GM18858 (cell line): ENCODE results near the gene RBM15B.
"Not testable (repeated sequence)": the region's sequence is repeated elsewhere in the genome, so short reads cannot be mapped to it uniquely, and the experiment has no call there.

ENCODE experiments used
- ATAC-seq: cut with Tn5 transposase; IDR thresholded peaks from one replicate; pipeline ENCODE4 v1.9.1; 2021; ENCODE audit not compliant: unreplicated experiment

Gene RBM15B

GRCh38 chr3:51391075-51391565 lies at the start of gene RBM15B:
Gene RBM15B, plus strand, starts transcription at chr3:51391285. Its CDS starts 115 bp downstream, at chr3:51391400.
- ATAC-seq: peak; percentile 93

- no peak for ATAC-seq
Measured at GRCh38 chr3:51343918-51344687, 47.0 kb upstream of the RBM15B start.

GRCh38 chr3:51350751-51351150 lies 40.3 kb upstream of the RBM15B start:
- ATAC-seq: no peak

DNA sequence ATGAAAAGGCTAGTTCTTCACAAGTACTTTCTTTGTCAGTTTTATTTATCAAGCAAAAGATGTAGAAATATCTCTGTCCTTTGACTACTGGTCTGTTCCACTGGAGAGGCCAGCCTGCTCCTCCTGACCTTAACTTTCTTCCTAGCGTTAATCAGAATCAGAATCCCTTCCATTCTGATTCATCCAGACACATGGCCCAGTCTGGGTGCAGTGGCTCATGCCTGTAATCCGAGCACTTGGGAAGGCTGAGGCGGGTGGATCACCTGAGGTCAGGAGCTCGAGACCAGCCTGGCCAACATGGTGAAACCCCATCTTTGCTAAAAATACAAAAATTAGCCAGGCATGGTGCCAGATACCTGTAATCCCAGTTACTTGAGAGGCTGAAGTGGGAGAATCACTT lies 38.0 kb upstream of the RBM15B start:
- ATAC-seq: no peak

DNA sequence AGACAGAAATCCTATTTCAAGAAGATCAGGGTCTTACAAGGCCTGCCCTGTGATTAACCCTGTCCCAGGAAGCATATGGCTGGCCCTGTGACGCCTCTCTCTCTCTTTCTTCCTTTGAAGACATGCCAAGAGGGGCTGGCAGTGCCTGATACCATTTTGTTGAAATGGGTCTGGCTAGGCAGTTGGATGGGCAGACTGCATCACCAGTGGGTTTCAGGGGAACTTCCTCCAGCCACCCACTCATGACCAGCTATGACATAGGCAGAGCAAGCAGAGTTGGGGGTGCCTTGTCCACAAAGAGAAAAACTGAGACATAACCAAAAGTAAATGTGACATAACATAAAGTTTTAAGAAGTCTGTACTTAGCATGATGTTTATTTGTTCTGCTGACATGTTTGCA lies 37.4 kb upstream of the RBM15B start:
- no peak for ATAC-seq

GRCh38 chr3:51354172-51354571 lies 36.9 kb upstream of the RBM15B start:
- ATAC-seq: no peak

GRCh38 chr3:51354731-51355615 lies 36.1 kb upstream of the RBM15B start:
- no peak for ATAC-seq

DNA sequence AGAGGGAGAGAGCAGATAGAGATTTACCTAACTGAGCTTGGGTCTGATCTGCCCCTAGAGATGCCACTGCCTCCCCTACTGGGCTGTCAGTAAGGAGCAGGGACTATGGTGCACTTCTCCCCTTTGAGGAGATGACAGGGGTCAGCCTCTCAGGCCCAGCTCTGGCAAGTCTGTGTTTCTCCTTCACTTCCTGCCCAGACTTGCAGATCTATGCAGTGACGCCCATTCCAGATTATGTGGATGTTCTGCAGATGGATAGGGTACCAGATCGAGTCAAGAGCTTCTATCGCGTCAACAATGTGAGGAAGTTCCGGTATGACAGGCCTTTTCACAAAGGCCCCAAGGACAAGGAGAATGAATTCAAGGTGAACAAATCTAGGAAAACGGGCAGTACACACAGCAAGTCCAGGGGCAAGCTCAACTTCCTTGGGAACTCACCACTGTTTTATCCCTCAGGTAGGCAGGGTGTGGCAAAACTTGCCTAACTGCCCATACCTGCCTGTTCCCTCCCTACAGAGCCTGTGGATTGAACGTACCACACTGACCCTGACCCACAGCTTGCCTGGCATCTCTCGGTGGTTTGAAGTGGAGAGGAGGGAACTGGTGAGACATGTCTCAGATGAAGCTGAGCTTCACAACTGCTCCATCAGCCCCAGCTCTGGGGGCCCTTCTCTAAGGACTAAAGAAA lies 35.0 kb upstream of the RBM15B start:
- ATAC-seq: no peak

DNA sequence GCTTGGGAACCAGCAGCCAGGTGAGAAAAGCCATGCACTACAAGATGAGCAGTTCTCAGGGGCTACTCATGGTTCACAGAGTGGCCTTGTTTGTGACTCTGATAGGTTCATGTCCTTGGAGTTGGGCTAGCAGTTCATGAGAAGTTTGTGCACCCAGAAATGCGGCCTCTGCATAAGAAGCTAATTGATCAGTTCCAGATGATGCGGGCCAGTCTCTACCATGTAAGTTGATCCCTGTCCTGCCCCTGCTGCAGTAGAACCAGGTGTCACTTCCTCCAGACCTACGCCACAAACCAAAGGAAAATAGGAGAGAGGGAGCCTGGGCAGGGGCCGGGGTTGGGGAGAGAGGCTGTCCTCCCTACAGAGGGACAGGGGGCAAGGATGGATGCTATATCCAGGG lies 33.2 kb upstream of the RBM15B start:
- no peak for ATAC-seq

DNA sequence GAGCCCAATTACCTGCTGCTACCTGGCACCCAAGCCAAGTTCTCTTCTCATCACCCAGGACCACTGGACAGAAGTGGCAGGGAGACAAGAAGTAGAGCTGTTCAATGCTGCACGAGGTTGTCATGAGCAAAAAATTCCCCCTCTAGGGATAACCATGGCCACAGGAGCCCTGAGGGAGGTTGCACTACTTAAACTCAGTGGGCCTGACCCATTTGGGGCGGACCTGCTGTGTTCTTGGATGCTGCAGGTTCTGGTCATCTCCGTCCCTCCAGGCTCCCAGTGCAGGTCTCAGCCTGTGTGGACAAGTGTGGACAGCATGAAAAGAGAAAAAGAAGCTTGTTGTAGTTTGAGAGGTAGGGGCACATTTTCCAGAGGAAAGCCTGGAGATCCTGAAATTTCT lies 32.1 kb upstream of the RBM15B start:
- no peak for ATAC-seq

GRCh38 chr3:51360806-51361205 lies 30.3 kb upstream of the RBM15B start:
- ATAC-seq: no peak

DNA sequence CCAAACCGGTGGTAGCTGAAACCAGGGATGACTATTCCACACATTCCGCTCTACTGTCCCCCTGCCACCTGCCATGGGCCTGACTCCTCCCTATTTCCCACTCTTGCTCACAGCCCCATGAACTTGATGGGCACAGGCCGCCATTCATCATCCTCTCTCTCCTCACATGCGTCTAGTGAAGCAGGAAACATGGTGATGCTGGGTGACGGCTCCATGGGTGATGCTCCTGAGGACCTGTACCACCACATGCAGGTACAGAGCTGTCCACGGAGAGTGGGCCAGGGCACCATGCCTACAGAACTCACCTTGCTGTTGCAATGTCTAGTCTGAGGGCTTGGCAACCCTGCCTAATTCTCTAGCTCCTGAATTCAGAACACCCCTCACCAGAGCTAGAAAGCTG lies 29.3 kb upstream of the RBM15B start:
- no peak for ATAC-seq

- ATAC-seq: no peak
Measured at GRCh38 chr3:51362476-51362875, 28.6 kb upstream of the RBM15B start.

- not testable (repeated sequence) for ATAC-seq
Measured at GRCh38 chr3:51368276-51368675, 22.8 kb upstream of the RBM15B start.

- no peak for ATAC-seq
Measured at GRCh38 chr3:51371943-51372557, 19.0 kb upstream of the RBM15B start.

DNA sequence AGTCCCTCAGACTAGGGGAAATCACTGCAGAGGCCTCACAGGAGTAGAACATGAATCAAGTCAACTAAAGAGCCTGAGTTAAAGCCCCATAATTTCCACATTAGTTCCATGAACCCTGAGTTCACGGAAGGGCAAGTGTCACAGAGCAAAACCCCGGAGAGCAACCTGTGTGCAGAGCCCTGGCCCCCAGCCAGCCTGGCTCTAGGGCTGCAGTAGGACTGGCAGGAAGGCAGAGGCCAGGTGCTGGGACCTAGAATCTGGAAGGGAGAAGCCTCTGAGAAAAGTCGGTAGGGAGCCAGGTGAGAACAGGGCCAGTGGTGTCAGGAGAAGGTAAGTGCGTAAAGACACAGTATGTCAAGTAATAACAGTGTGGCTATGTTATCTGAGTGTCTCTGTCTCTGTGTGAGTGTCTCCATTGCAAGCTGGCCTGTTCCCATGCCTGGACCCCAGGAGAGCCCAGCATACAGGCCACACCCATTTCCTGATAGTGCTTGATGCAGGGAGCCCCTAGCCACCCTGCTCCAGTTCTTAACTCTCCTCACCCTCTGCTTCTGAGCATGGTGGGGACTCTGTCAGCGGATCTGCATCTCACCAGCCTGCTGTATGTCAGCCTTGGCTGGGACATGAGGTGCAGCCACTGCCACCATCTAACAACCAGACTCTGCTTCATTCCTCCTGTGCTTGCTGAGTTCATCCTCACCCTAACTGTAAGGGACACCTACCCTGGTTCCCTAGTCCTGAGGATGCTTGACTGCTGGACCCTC lies 17.2 kb upstream of the RBM15B start:
- no peak for ATAC-seq

DNA sequence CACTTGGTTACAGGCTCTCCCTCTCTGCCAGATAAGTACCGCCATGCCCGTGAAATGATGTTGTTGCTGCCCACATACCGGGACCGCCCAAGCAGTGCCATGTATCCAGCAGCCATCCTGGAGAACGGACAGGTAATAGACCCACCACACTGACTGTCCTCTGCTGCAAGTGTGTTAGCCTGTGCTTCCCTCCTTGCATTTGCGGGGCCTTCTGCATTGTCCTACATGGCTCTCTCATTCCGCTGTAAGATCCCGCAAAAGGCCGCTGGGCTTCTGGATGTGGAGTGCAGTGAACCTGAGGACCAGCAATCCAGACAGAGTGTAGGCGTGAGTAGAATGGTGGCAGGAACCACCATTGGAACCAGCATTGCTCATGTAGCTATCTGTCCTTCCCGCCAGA lies 16.6 kb upstream of the RBM15B start:
- no peak for ATAC-seq

- no peak for ATAC-seq
Measured at GRCh38 chr3:51375136-51375535, 15.9 kb upstream of the RBM15B start.

DNA sequence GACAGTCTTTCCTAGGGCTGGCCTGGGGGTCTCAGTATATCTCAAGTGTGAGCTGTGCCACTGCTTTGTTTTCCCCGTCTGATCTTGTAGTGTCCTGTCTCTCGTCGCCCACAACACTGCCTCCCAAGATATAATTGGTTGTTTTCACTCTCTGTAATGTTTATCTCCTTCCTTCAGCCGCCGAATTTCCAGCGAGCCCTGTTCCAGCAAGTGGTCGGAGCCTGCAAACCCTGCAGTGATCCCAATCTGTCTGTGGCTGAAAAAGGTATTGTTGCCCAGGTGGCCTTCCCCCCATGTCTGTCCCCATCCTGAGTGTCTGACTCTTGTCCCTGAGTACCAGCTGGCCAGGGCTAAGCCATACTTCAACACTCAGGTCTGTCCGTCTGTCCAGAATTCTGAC lies 15.5 kb upstream of the RBM15B start:
- no peak for ATAC-seq

DNA sequence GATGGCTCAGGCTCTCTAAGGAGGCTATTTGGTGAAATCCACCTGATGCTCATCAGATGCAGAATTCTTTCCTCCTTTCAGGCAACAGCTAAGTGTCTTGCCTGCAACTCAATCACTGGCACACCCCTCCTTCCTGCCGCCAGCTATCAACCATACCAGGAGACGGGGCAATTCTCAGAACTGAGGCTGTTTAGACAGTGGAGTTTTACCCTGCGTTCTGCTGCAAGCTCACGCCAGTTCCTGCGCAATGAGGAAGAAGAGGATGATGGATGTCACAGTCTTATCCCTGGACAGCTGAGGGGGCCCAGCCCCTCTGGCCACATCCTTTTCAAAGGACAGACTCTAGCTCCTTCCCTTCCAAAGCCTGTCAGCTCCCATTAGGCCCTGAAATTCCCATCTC lies 13.0 kb upstream of the RBM15B start:
- ATAC-seq: no peak
